ENCODE measurements around the gene TMEM51. TPM values are rescaled to one million over a fixed set of nuclear protein-coding genes. Genes with fewer than 3 reads are reported as not detected.

The TMEM51 gene
- total and polyA plus RNA-seq, 2 experiments from 2014 or later = 23.8 to 32.7 TPM

- Histone ChIP-seq H3K4me3 (no peak overlapping the region), H3K4me1 (ENCODE audit: low read depth) (no peaks in the 10 kb centered on the region), H3K27me3 (no peaks in the 10 kb centered on the region), H3K36me3 (no peaks in the 10 kb centered on the region), H3K27ac (no peak overlapping the region), H3K9me3 (ENCODE audit: low read depth) (no peaks in the 10 kb centered on the region)
- TF ChIP-seq CTCF (IDR thresholded peaks at IDR 0.05; ENCODE audit: low read depth, low read length) = no peak
- no peak for DNase-seq (ENCODE audit: low read depth in 1 of 2, low spot score in 1 of 2)
These were observed 31.2 kb upstream of the TMEM51 start for GRCh38 chr1:15122331-15122730.

GRCh38 chr1:15123270-15123669, 30.3 kb upstream of the TMEM51 start:
- Histone ChIP-seq H3K36me3 (no peaks in the 10 kb centered on the region), H3K27me3 (no peaks in the 10 kb centered on the region), H3K9me3 (ENCODE audit: low read depth) (no peaks in the 10 kb centered on the region), H3K4me1 (ENCODE audit: low read depth) (no peaks in the 10 kb centered on the region), H3K27ac (no peak overlapping the region), H3K4me3 (no peak overlapping the region)
- no peak for DNase-seq (ENCODE audit: low read depth in 1 of 2, low spot score in 1 of 2)
- TF ChIP-seq CTCF (IDR thresholded peaks at IDR 0.05; ENCODE audit: low read depth, low read length) = no peak

- Histone ChIP-seq H3K27ac (no peak overlapping the region), H3K27me3 (no peaks in the 10 kb centered on the region), H3K9me3 (ENCODE audit: low read depth) (no peaks in the 10 kb centered on the region), H3K36me3 (no peaks in the 10 kb centered on the region), H3K4me1 (ENCODE audit: low read depth) (no peaks in the 10 kb centered on the region), H3K4me3 (no peak overlapping the region)
- DNase-seq (ENCODE audit: low read depth in 1 of 2, low spot score in 1 of 2) = no peak
- TF ChIP-seq CTCF (IDR thresholded peaks at IDR 0.05; ENCODE audit: low read depth, low read length) = no peak
These were observed 29.6 kb upstream of the TMEM51 start for GRCh38 chr1:15123925-15124324.

- H3K27ac ChIP-seq = no peak overlapping the region
- DNase-seq (ENCODE audit: low read depth in 1 of 2, low spot score in 1 of 2) = no peak
- TF ChIP-seq CTCF (IDR thresholded peaks at IDR 0.05; ENCODE audit: low read depth, low read length) = no peak
- no peaks in the 10 kb centered on the region for H3K36me3 ChIP-seq
- H3K27me3 ChIP-seq = no peaks in the 10 kb centered on the region
- H3K4me3 ChIP-seq = no peak overlapping the region
- H3K9me3 ChIP-seq (ENCODE audit: low read depth) = no peaks in the 10 kb centered on the region
- no peaks in the 10 kb centered on the region for H3K4me1 ChIP-seq (ENCODE audit: low read depth)
These were observed 29.0 kb upstream of the TMEM51 start for GRCh38 chr1:15124362-15125100.

GRCh38 chr1:15125101-15125745, 28.3 kb upstream of the TMEM51 start:
- Histone ChIP-seq H3K27ac (no peak overlapping the region), H3K27me3 (no peaks in the 10 kb centered on the region)
- no peak for TF ChIP-seq CTCF (IDR thresholded peaks at IDR 0.05; ENCODE audit: low read depth, low read length)

More at GRCh38 chr1:15125101-15125745, 28.3 kb upstream of the TMEM51 start:
- DNase-seq (ENCODE audit: low read depth in 1 of 2, low spot score in 1 of 2) = no peak
- Histone ChIP-seq H3K9me3 (ENCODE audit: low read depth) (no peaks in the 10 kb centered on the region), H3K4me1 (ENCODE audit: low read depth) (no peaks in the 10 kb centered on the region), H3K4me3 (no peak overlapping the region), H3K36me3 (no peaks in the 10 kb centered on the region)

All from cardiac muscle cell (in vitro differentiated cells and primary cell).